Middle frontal gyrus (tissue), 1 donor: ENCODE results near the gene TOMM6.

Experiments used
- DNase-seq: peaks from one replicate; pipeline ENCODE4 v3.0.0-alpha.2; 2015; ENCODE audit warnings: low spot score; ENCODE audit errors: extremely low spot score

The TOMM6 gene

DNA sequence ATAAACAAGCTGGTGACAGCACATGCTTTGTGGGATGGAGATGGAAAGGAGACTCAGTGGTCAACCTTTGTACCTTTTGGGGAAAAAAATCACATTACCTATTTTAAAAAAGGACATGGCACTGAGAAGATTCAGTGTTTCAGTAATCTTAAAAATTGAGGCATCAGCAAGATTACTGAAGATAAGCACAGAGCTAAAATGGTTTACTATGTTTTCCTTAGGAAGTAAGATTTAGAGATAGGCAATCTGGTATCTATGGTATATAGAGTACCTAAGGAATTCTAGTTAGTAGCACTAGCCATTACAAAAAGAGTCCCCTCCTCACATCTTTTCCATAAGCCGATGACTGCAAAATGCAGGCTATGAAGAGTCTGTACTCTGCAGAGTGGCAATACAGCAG is 35.7 kb downstream of the TOMM6 start:
- DNase-seq, result no peak

DNA sequence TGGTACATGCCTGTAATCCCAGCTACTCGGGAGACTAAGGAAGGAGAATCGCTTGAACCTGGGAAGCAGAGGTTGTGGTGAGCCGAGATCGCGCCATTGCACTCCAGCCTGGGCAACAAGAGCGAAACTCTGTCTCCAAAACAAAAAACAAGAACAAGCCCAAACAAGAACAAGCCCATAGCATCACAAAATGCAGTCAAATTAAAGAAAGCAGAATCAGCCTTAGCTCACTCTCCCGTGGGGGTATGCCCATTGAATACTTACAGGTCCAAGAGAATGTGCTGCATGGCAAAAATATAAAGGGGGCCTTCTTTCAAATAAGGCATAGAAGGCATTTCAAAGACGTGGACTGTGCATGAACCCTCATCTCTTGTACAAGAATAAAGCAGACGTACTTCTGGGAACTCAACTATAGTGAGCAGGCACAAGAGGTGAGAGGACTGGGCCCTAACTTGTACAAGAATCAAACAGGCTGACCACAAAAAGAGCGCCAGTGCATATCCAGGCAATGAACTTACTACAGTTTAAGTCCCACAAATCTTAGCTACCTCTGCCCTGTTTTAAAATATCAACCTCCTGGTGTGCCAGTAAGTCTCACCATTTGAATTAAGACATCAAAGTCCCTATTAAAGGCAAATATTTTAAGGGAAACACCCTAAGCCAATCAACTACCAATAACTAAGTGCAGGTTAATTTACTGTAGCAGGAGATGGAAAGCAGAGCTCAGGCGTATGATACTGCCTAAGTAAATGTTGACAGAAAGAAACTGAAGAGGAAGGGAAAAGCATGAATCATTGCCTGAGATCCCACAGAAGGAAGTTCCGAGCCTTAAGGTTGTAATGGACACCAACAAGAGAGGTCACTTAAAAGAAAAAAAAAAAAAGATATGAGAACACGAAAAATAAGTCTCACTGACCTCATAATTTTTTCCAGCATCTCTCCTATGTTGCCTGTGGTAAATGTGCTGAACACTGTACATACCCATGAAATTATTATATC is 37.4 kb downstream of the TOMM6 start:
- DNase-seq, result no peak

DNA sequence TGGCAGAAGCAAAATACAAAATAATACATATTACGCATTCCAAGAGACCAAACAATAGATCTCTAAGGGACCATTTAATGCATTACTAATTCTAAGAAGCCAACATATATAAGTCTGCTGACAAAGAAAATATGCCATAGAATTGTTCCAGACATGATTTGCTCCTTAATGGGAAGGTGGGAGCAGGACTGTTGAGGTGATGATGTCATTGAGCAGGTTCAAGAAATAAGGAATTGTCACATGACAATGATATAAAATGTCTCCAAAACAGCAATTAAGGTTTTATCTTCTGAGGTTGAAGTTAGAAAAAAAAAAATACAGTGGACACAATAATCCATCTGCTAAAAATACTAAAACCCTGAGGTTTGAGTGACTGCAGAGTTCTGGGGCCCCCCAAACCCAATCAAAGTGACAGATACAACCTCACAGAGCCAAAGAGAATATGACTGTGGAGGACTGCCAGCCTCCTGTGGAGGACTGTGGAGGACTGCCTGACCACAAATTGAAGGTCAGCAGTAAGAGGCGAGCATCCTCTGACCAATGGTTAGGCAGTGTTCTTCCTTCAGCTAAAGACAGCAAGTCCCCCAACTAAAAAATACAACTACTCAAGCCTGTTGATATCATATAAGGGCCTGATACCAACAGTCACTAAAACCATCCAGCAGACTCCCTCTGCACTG is 39.0 kb downstream of the TOMM6 start:
- DNase-seq, result no peak

DNA sequence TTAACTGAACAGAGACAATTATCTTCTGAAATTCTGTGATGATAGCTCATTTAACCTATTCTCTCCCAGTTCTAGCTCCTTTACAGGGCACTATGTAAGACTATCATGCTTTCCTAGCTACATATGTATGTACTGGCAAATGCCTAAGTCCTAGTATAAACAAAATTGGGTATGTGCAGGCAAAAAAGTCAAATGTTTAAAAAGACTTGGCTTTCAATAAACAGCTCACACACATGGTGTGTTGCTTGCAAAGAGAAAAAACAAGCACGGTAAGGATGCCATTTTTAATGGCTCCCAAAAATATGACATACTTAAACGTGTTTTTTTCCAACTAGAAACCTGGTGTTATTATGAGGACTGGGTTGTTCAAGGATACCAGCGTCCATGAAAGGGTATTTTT is 44.8 kb downstream of the TOMM6 start:
- DNase-seq, result no peak

DNA sequence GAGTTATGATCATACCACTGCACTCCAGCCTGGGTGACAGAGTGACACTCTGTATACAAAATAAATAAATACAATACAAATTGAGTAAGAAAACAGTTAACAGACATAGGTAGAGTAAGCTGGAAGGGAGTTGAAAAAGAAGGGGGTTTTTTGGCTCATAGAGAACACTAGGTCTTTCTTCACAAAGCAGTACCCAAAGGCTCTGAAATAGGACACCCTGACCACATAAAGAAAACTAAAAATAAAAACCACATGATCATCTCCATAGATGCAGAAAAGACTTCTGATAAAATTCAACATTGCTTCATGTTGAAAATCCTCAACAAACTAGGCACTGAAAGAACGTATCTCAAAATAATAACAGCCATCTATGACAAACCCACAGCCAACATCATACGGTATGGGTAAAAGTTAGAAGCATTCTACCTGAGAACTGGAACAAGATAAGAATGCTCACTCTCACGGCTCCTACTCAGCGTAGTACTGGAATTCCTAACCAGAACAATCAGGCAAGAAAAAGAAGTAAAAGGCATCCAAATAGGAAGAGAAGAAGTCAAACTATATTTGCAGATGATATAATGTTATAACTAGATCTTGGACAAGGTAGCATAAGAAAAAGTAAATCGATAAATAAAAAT is 48.6 kb downstream of the TOMM6 start:
- DNase-seq, result no peak

DNA sequence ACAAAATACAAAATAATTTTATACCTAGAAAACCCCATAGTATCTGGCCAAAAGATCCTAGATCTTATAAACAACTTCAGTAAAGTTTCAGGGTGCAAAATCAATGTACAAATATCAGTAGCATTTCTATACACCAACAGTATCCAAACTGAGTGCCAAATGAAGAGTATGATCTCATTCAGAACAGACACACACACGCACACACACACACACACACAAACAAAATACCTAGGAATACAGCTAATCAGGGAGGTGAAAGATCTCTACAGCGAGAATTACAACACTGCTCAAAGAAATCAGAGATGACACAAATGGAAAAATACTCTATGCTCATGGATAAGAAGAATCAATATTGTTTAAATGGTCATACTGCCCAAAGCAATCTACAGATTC is 49.2 kb downstream of the TOMM6 start:
- no peak for DNase-seq
